ENCODE measurements around the gene ANOS1. TPM values are rescaled to one million over a fixed set of nuclear protein-coding genes. Genes with fewer than 3 reads are reported as not detected.

ANOS1 gene
- total and polyA plus RNA-seq, 7 experiments from 2014 or later = 0.02 to 0.46 (median 0.05) TPM; not detected in 3

GRCh38 chrX:8689473-8689872, 42.5 kb downstream of the ANOS1 start:
- intact Hi-C loops (cut with micrococcal nuclease) = no loop called here
- H3K4me1 ChIP-seq (ENCODE audit: control insufficient read depth in 2 of 2, insufficient read depth in 2 of 2, low read length in 2 of 2) = no peaks in the 10 kb centered on the region
- ATAC-seq = no peak
- Mint-ChIP-seq H3K27ac (no peak overlapping the region), H3K4me3 (no peak overlapping the region), H3K9me3 (peaks cover 0 to 3% (median 0%) of the 10 kb centered on the region in 11 donors), H3K4me1 (peaks cover 0 to 3% (median 0%) of the 10 kb centered on the region in 7 donors), H3K27me3 (peaks cover 0 to 8% (median 5%) of the 10 kb centered on the region in 5 donors), H3K36me3 (no peaks in the 10 kb centered on the region)
- H3K36me3 ChIP-seq (ENCODE audit: control insufficient read depth in 2 of 3, insufficient read depth in 3 of 3, low read length in 3 of 3) = no peaks in the 10 kb centered on the region
- H3K27me3 ChIP-seq (ENCODE audit: control insufficient read depth in 2 of 2, insufficient read depth in 2 of 2, low read length in 2 of 2) = no peaks in the 10 kb centered on the region
- no peak for DNase-seq
- POLR2A ChIA-PET = no interaction called here
- H3K4me3 ChIP-seq (ENCODE audit: low read length) = no peak overlapping the region
- no peak overlapping the region for H3K27ac ChIP-seq (ENCODE audit: low read depth, low read length)
- CTCF ChIA-PET = no interaction called here
- no peaks in the 10 kb centered on the region for H3K9me3 ChIP-seq (ENCODE audit: control insufficient read depth in 2 of 3, low read length in 3 of 3)

DNA sequence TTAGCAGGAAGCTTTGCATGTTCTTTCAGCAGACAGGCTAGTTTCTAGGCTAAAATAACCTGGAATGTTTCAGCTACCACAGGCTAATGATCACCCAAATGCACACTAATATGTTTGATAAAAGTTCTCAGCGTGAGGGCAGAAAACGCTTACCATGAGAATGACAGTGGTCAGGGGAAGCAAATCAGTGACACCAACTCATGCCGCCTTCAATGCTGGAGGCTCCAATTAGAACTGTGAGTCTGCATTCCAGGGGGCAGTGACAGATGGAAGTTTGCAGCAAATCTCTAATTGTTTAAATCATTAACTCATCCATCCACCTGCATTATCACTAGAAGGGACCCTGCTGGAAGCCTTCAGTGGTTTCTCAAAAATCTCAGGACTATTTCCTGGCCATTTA, 43.2 kb downstream of the ANOS1 start:
- H3K9me3 ChIP-seq (ENCODE audit: control insufficient read depth in 2 of 3, low read length in 3 of 3) = no peaks in the 10 kb centered on the region
- Mint-ChIP-seq H3K27me3 (peaks cover 0 to 8% (median 5%) of the 10 kb centered on the region in 5 donors), H3K27ac (no peak overlapping the region), H3K4me1 (peaks cover 0 to 3% (median 0%) of the 10 kb centered on the region in 7 donors), H3K4me3 (no peak overlapping the region), H3K36me3 (no peaks in the 10 kb centered on the region), H3K9me3 (peaks cover 0 to 3% (median 0%) of the 10 kb centered on the region in 11 donors)
- no peaks in the 10 kb centered on the region for H3K36me3 ChIP-seq (ENCODE audit: control insufficient read depth in 2 of 3, insufficient read depth in 3 of 3, low read length in 3 of 3)
- ChIA-PET POLR2A (no interaction called here), CTCF (no interaction called here)
- DNase-seq (no peak), ATAC-seq (no peak)
- H3K27ac ChIP-seq (ENCODE audit: low read depth, low read length) = no peak overlapping the region
- no peak overlapping the region for H3K4me3 ChIP-seq (ENCODE audit: low read length)
- no peaks in the 10 kb centered on the region for H3K4me1 ChIP-seq (ENCODE audit: control insufficient read depth in 2 of 2, insufficient read depth in 2 of 2, low read length in 2 of 2)
- intact Hi-C loops (cut with micrococcal nuclease) = no loop called here
- H3K27me3 ChIP-seq (ENCODE audit: control insufficient read depth in 2 of 2, insufficient read depth in 2 of 2, low read length in 2 of 2) = no peaks in the 10 kb centered on the region

GRCh38 chrX:8684201-8684965, 47.6 kb downstream of the ANOS1 start:
- intact Hi-C loops (cut with micrococcal nuclease) = no loop called here
- ATAC-seq = no peak

GRCh38 chrX:8683687-8684086, 48.2 kb downstream of the ANOS1 start:
- H3K9me3 Mint-ChIP-seq = peaks cover 0 to 3% (median 0%) of the 10 kb centered on the region in 11 donors

More at GRCh38 chrX:8684201-8684965, 47.6 kb downstream of the ANOS1 start:
- Histone ChIP-seq H3K36me3 (ENCODE audit: control insufficient read depth in 2 of 3, insufficient read depth in 3 of 3, low read length in 3 of 3) (no peaks in the 10 kb centered on the region), H3K4me3 (ENCODE audit: low read length) (no peak overlapping the region), H3K4me1 (ENCODE audit: control insufficient read depth in 2 of 2, insufficient read depth in 2 of 2, low read length in 2 of 2) (no peaks in the 10 kb centered on the region), H3K27ac (ENCODE audit: low read depth, low read length) (no peak overlapping the region), H3K27me3 (ENCODE audit: control insufficient read depth in 2 of 2, insufficient read depth in 2 of 2, low read length in 2 of 2) (no peaks in the 10 kb centered on the region), H3K9me3 (ENCODE audit: control insufficient read depth in 2 of 3, low read length in 3 of 3) (no peaks in the 10 kb centered on the region)
- Mint-ChIP-seq H3K27me3 (peaks cover 0 to 9% (median 0%) of the 10 kb centered on the region in 5 donors), H3K4me3 (no peak overlapping the region), H3K9me3 (peaks cover 0 to 3% (median 0%) of the 10 kb centered on the region in 11 donors), H3K27ac (no peak overlapping the region), H3K36me3 (no peaks in the 10 kb centered on the region), H3K4me1 (peaks cover 0 to 3% (median 0%) of the 10 kb centered on the region in 7 donors)
- ChIA-PET CTCF (no interaction called here), POLR2A (no interaction called here)
- DNase-seq = no peak

DNA sequence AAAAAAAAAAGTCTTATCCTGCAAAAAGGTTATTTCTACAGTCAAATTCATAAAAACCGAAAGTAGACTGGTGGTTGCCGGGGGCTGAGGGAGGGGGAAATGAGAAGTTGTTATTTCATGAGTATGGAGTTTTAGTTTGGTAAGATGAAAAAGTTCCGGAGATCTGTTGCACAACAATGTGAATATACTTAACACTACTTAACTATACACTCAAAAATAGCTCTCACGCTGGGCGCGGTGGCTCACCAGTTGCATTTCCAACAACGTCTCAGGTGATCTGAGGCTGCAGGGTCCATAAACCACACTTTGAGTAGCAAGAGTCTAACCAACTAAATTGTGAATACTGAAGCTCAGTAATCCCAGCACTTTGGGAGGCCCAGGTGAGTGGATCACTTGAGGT, 52.4 kb downstream of the ANOS1 start:
- POLR2A ChIA-PET = no interaction called here
- no peaks in the 10 kb centered on the region for H3K4me1 ChIP-seq (ENCODE audit: control insufficient read depth in 2 of 2, insufficient read depth in 2 of 2, low read length in 2 of 2)

More at GRCh38 chrX:8683687-8684086, 48.2 kb downstream of the ANOS1 start:
- Mint-ChIP-seq H3K27me3 (peaks cover 0 to 5% (median 0%) of the 10 kb centered on the region in 5 donors), H3K27ac (no peak overlapping the region), H3K4me3 (no peak overlapping the region), H3K4me1 (peaks cover 0 to 1% (median 0%) of the 10 kb centered on the region in 7 donors), H3K36me3 (no peaks in the 10 kb centered on the region)
- ChIA-PET CTCF (no interaction called here), POLR2A (no interaction called here)
- H3K27ac ChIP-seq (ENCODE audit: low read depth, low read length) = no peak overlapping the region
- intact Hi-C loops (cut with micrococcal nuclease) = no loop called here
- H3K36me3 ChIP-seq (ENCODE audit: control insufficient read depth in 2 of 3, insufficient read depth in 3 of 3, low read length in 3 of 3) = no peaks in the 10 kb centered on the region
- DNase-seq (no peak), ATAC-seq (no peak)
- no peaks in the 10 kb centered on the region for H3K9me3 ChIP-seq (ENCODE audit: control insufficient read depth in 2 of 3, low read length in 3 of 3)
- no peaks in the 10 kb centered on the region for H3K4me1 ChIP-seq (ENCODE audit: control insufficient read depth in 2 of 2, insufficient read depth in 2 of 2, low read length in 2 of 2)
- no peak overlapping the region for H3K4me3 ChIP-seq (ENCODE audit: low read length)
- H3K27me3 ChIP-seq (ENCODE audit: control insufficient read depth in 2 of 2, insufficient read depth in 2 of 2, low read length in 2 of 2) = no peaks in the 10 kb centered on the region

GRCh38 chrX:8675006-8675630, 56.8 kb downstream of the ANOS1 start:
- DNase-seq (no peak), ATAC-seq (no peak)
- ChIA-PET POLR2A (no interaction called here), CTCF (no interaction called here)
- peaks cover 0 to 8% (median 0%) of the 10 kb centered on the region in 5 donors for H3K27me3 Mint-ChIP-seq
- no peaks in the 10 kb centered on the region for H3K36me3 Mint-ChIP-seq
- H3K4me3 ChIP-seq (ENCODE audit: low read length) = no peak overlapping the region
- no peak overlapping the region for H3K27ac ChIP-seq (ENCODE audit: low read depth, low read length)
- no peaks in the 10 kb centered on the region for H3K9me3 ChIP-seq (ENCODE audit: control insufficient read depth in 2 of 3, low read length in 3 of 3)
- peaks cover 0 to 5% (median 0%) of the 10 kb centered on the region in 11 donors for H3K9me3 Mint-ChIP-seq
- H3K4me1 Mint-ChIP-seq = no peaks in the 10 kb centered on the region
- no peaks in the 10 kb centered on the region for H3K27me3 ChIP-seq (ENCODE audit: control insufficient read depth in 2 of 2, insufficient read depth in 2 of 2, low read length in 2 of 2)
- no peaks in the 10 kb centered on the region for H3K36me3 ChIP-seq (ENCODE audit: control insufficient read depth in 2 of 3, insufficient read depth in 3 of 3, low read length in 3 of 3)
- no peak overlapping the region for H3K27ac Mint-ChIP-seq
- no peak overlapping the region for H3K4me3 Mint-ChIP-seq
- H3K4me1 ChIP-seq (ENCODE audit: control insufficient read depth in 2 of 2, insufficient read depth in 2 of 2, low read length in 2 of 2) = no peaks in the 10 kb centered on the region
- intact Hi-C loops (cut with micrococcal nuclease) = no loop called here

More for the DNA sequence above, 52.4 kb downstream of the ANOS1 start:
- CTCF ChIA-PET = no interaction called here
- Histone ChIP-seq H3K36me3 (ENCODE audit: control insufficient read depth in 2 of 3, insufficient read depth in 3 of 3, low read length in 3 of 3) (no peaks in the 10 kb centered on the region), H3K27me3 (ENCODE audit: control insufficient read depth in 2 of 2, insufficient read depth in 2 of 2, low read length in 2 of 2) (no peaks in the 10 kb centered on the region), H3K27ac (ENCODE audit: low read depth, low read length) (no peak overlapping the region), H3K4me3 (ENCODE audit: low read length) (no peak overlapping the region), H3K9me3 (ENCODE audit: control insufficient read depth in 2 of 3, low read length in 3 of 3) (no peaks in the 10 kb centered on the region)
- intact Hi-C loops (cut with micrococcal nuclease) = no loop called here
- Mint-ChIP-seq H3K27ac (no peak overlapping the region), H3K27me3 (peaks cover 0 to 5% (median 0%) of the 10 kb centered on the region in 5 donors), H3K4me3 (no peak overlapping the region), H3K4me1 (no peaks in the 10 kb centered on the region), H3K36me3 (no peaks in the 10 kb centered on the region), H3K9me3 (peaks cover 0 to 4% (median 0%) of the 10 kb centered on the region in 11 donors)
- DNase-seq (no peak), ATAC-seq (no peak)

Data from naive thymus-derived CD4-positive, alpha-beta T cell (primary cell).